Mucosa of stomach (tissue), 1 donor: ENCODE measurements around the gene SNCAIP.
"Not testable (repeated sequence)": the region's sequence is repeated elsewhere in the genome, so short reads cannot be mapped to it uniquely, and the experiment has no call there.

Experiments used
- H3K27me3 ChIP-seq: one replicate; pipeline ENCODE4 v1.7.0; 2013; ENCODE audit warnings: mild to moderate bottlenecking, low read length; ENCODE audit not compliant: control insufficient read depth, insufficient read depth
- H3K36me3 ChIP-seq: one replicate; pipeline ENCODE4 v1.7.0; 2013; ENCODE audit warnings: low read length; ENCODE audit not compliant: control insufficient read depth, insufficient read depth
- H3K4me1 ChIP-seq: one replicate; pipeline ENCODE4 v1.7.0; 2013; ENCODE audit warnings: mild to moderate bottlenecking, low read length; ENCODE audit not compliant: control insufficient read depth, insufficient read depth
- H3K4me3 ChIP-seq: one replicate; pipeline ENCODE4 v1.7.0; 2013; ENCODE audit warnings: low read length
- H3K9ac ChIP-seq: one replicate; pipeline ENCODE4 v1.7.0; 2013; ENCODE audit warnings: mild to moderate bottlenecking, low read length, moderate library complexity
- H3K9me3 ChIP-seq: one replicate; pipeline ENCODE4 v1.7.0; 2013; ENCODE audit warnings: mild to moderate bottlenecking, low read length, moderate library complexity; ENCODE audit not compliant: control insufficient read depth
- donor health status: Pancreatic carcinoma.

SNCAIP gene

GRCh38 chr5:122369253-122369815 lies 57.3 kb downstream of the SNCAIP start:
- H3K36me3 ChIP-seq, result no peaks in the 10 kb centered on the region
- H3K9ac ChIP-seq, result no peak overlapping the region
- no peaks in the 10 kb centered on the region for H3K4me1 ChIP-seq
- no peaks in the 10 kb centered on the region for H3K27me3 ChIP-seq
- H3K9me3 ChIP-seq, result no peaks in the 10 kb centered on the region
- no peak overlapping the region for H3K4me3 ChIP-seq

GRCh38 chr5:122371511-122372151 lies 59.6 kb downstream of the SNCAIP start:
- Histone ChIP-seq H3K4me3 (no peak overlapping the region), H3K36me3 (no peaks in the 10 kb centered on the region), H3K9ac (no peak overlapping the region), H3K4me1 (no peaks in the 10 kb centered on the region), H3K27me3 (no peaks in the 10 kb centered on the region), H3K9me3 (no peaks in the 10 kb centered on the region)

GRCh38 chr5:122374110-122374509 lies 62.1 kb downstream of the SNCAIP start:
- no peak overlapping the region for H3K4me3 ChIP-seq
- no peaks in the 10 kb centered on the region for H3K36me3 ChIP-seq
- H3K9ac ChIP-seq, result no peak overlapping the region
- H3K9me3 ChIP-seq, result no peaks in the 10 kb centered on the region
- H3K27me3 ChIP-seq, result no peaks in the 10 kb centered on the region
- H3K4me1 ChIP-seq, result no peaks in the 10 kb centered on the region

GRCh38 chr5:122375801-122376200 lies 63.8 kb downstream of the SNCAIP start:
- no peak overlapping the region for H3K9ac ChIP-seq
- no peak overlapping the region for H3K4me3 ChIP-seq
- no peaks in the 10 kb centered on the region for H3K9me3 ChIP-seq
- H3K4me1 ChIP-seq, result no peaks in the 10 kb centered on the region
- no peaks in the 10 kb centered on the region for H3K27me3 ChIP-seq
- no peaks in the 10 kb centered on the region for H3K36me3 ChIP-seq

GRCh38 chr5:122376250-122376649 lies 64.2 kb downstream of the SNCAIP start:
- Histone ChIP-seq H3K36me3 (no peaks in the 10 kb centered on the region), H3K27me3 (no peaks in the 10 kb centered on the region), H3K9me3 (no peaks in the 10 kb centered on the region), H3K4me3 (no peak overlapping the region), H3K9ac (no peak overlapping the region), H3K4me1 (no peaks in the 10 kb centered on the region)

GRCh38 chr5:122377026-122377425 lies 65.0 kb downstream of the SNCAIP start:
- Histone ChIP-seq H3K9ac (no peak overlapping the region), H3K4me1 (no peaks in the 10 kb centered on the region), H3K9me3 (no peaks in the 10 kb centered on the region), H3K27me3 (no peaks in the 10 kb centered on the region), H3K36me3 (no peaks in the 10 kb centered on the region), H3K4me3 (no peak overlapping the region)

- not testable (repeated sequence) for H3K36me3 ChIP-seq, H3K9ac ChIP-seq, H3K4me3 ChIP-seq, H3K27me3 ChIP-seq, H3K9me3 ChIP-seq, H3K4me1 ChIP-seq
Observed at GRCh38 chr5:122382938-122383337, 70.9 kb downstream of the SNCAIP start.

GRCh38 chr5:122384739-122385235 lies 72.8 kb downstream of the SNCAIP start:
- no peaks in the 10 kb centered on the region for H3K9me3 ChIP-seq
- no peaks in the 10 kb centered on the region for H3K27me3 ChIP-seq
- no peak overlapping the region for H3K4me3 ChIP-seq
- no peaks in the 10 kb centered on the region for H3K4me1 ChIP-seq
- no peak overlapping the region for H3K9ac ChIP-seq
- no peaks in the 10 kb centered on the region for H3K36me3 ChIP-seq

- Histone ChIP-seq H3K36me3 (no peaks in the 10 kb centered on the region), H3K9ac (no peak overlapping the region), H3K9me3 (no peaks in the 10 kb centered on the region), H3K4me3 (no peak overlapping the region), H3K4me1 (no peaks in the 10 kb centered on the region), H3K27me3 (no peaks in the 10 kb centered on the region)
Observed at GRCh38 chr5:122385286-122385685, 73.2 kb downstream of the SNCAIP start.

GRCh38 chr5:122385808-122386207 lies 73.8 kb downstream of the SNCAIP start:
- H3K4me1 ChIP-seq, result no peaks in the 10 kb centered on the region
- H3K9me3 ChIP-seq, result no peaks in the 10 kb centered on the region
- H3K36me3 ChIP-seq, result no peaks in the 10 kb centered on the region
- no peak overlapping the region for H3K4me3 ChIP-seq
- no peaks in the 10 kb centered on the region for H3K27me3 ChIP-seq
- no peak overlapping the region for H3K9ac ChIP-seq

GRCh38 chr5:122390154-122390553 lies 78.1 kb downstream of the SNCAIP start:
- no peak overlapping the region for H3K4me3 ChIP-seq
- H3K36me3 ChIP-seq, result no peaks in the 10 kb centered on the region
- no peaks in the 10 kb centered on the region for H3K4me1 ChIP-seq
- no peaks in the 10 kb centered on the region for H3K9me3 ChIP-seq
- no peaks in the 10 kb centered on the region for H3K27me3 ChIP-seq
- no peak overlapping the region for H3K9ac ChIP-seq

- H3K9me3 ChIP-seq, result no peaks in the 10 kb centered on the region
- H3K4me3 ChIP-seq, result no peak overlapping the region
- no peak overlapping the region for H3K9ac ChIP-seq
- H3K27me3 ChIP-seq, result no peaks in the 10 kb centered on the region
- no peaks in the 10 kb centered on the region for H3K36me3 ChIP-seq
- no peaks in the 10 kb centered on the region for H3K4me1 ChIP-seq
Observed at GRCh38 chr5:122390694-122391093, 78.7 kb downstream of the SNCAIP start.
